ENCODE measurements around the gene SPRR2E. TPM values are rescaled to one million over a fixed set of nuclear protein-coding genes. Genes with fewer than 3 reads are reported as not detected.
"Not testable (repeated sequence)": the region's sequence is repeated elsewhere in the genome, so short reads cannot be mapped to it uniquely, and the experiment has no call there.

The SPRR2E gene
- polyA plus RNA-seq (ENCODE audit: insufficient read length in 10 of 10), result not detected
- long read RNA-seq, donor 1, result 0 reads
- long read RNA-seq, donor 2, result 0 reads
- long read RNA-seq, donor 3, result 0 reads
- long read RNA-seq, donor 4, result 0 reads
- long read RNA-seq, donor 5, result 0 reads
- long read RNA-seq, donor 6, result 0 reads
- long read RNA-seq, donor 7, result 0 reads
- long read RNA-seq, donor 8, result 0 reads
- long read RNA-seq, donor 9, result 0 reads

DNA sequence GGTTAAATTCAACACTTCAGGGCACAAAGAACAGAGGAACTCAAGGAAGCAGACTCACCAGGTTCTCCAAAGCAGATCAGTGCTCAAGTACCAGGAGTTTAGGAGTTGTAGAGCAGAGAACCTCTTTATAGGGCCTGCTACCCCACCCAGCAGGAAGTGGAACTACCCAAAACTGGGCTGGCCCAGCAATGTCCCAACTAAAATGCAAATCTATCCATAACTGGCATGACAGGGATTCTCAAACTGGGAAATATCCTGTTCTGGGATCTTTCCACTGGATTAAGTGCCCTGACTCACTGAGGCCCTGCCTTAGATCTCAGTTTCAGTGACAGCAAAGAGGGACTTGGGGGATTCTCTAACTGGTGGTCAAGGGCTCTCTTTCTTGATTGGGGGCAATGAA lies at the start of gene SPRR2E:
SPRR2E (minus strand) TSS at position 101 of the 400 bp plus-strand sequence. CDS start 775 bp downstream, outside the sequence.
- DNase-seq, result no peak

DNA sequence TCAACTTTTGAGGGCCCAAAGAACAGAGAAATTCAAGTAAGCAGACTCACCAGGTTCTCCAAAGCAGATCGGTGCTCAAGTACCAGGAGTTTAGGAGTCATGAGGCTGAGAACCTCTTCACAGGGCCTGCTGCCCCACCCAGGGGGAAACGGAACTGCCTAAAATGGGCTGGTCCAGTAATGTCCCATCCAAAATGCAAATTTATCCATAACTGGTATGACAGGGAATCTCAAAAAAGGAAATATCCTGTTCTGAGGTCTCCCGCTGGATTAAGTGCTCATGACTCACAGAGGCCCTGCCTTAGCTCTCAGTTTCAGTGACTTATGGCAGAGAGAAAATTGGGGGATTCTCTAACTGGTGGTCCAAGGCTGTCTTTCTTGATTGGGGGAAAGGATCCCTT lies 47.1 kb upstream of the SPRR2E start:
- no peak for DNase-seq

DNA sequence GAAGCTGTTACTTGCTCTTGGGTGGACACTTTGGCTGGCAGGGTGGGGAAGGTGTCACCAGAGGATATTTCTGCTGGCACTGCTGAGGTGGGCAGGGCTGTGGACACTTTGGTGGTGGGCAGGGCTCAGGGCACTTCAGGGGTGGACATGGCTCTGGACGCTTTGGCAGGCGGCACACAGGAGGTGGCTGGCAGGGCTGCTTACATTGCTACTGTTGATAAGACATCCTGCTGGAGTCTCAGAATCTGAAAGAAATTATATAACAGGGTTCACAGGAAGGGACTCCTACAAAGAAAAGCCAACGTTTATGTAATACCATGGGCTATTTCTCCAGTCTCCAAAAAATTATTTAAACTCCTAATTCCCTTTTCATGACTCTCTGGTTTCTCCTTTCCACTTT lies 46.2 kb upstream of the SPRR2E start:
- DNase-seq, result no peak

DNA sequence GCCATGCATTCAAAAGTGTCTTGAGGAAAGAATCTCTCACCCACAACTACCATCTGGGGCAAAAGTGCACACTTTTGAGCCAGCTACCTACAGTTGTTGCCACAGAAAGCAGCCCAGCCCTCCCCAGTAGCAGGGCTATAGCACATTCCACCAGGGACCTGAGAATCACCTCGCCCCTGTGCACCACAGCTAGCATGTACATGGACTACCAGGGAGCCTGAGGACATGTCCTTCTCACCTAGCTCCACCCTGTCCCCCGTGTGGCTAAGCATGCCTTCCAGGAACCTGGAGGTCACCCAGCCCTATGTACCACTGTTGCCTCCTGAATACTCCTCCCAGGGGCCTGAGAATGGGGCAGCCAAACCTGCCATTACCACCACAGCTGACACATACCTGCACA lies 39.4 kb upstream of the SPRR2E start:
- DNase-seq, result no peak

DNA sequence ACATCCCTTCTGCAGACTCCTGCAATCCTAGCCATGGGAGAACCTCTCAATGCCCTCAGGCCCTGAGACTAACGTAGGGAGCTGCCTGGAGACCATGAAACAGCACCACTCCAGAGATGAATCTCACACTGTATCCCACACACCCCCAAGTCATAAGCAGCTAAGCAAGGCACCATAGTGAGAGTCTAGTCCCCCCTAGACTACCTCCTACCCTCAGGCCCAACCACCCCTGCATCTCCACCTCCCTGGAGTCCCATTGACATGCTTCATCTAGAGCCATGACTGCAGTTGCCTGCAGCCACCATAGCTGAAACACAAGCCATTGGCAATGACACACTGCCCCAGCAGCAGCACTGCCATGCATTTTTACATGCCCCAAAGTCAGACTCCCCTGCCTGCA lies 38.9 kb upstream of the SPRR2E start:
- DNase-seq, result no peak

DNA sequence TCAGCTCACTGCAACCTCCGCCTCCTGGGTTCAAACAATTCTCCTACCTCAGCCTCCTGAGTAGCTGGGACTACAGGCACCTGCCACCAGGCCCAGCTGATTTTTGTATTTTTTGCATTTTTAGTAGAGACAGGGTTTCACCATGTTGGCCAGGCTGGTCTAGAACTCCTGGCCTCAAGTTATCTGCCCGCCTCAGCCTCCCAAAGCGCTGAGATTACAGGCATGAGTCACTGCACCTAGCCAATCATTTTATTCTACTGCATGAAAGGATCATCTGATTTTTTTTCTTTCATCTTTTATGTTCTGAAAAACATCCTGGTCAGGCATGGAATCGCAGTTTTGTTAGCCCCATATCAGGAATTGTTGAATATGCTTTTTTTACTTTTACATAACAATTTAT lies 34.4 kb upstream of the SPRR2E start:
- not testable (repeated sequence) for DNase-seq

DNA sequence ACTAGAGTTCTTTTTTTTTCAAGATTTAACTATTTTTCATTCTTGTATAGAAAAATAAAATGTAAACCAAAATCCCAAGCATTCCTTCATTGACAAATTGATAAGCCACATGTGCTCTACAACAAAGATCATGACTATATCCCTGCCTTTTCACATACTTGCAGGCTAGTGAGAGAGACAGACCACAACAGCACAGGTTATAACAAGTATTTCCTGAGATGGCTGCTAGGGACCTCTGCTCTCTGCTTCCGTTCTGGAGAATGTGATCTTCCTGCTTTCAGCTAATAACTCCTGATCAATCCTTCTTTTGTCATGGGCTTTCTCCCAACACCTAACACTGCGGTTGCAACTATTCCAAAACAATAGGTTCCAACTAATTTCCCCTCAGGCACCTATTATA lies 33.0 kb upstream of the SPRR2E start:
- DNase-seq, result no peak

DNA sequence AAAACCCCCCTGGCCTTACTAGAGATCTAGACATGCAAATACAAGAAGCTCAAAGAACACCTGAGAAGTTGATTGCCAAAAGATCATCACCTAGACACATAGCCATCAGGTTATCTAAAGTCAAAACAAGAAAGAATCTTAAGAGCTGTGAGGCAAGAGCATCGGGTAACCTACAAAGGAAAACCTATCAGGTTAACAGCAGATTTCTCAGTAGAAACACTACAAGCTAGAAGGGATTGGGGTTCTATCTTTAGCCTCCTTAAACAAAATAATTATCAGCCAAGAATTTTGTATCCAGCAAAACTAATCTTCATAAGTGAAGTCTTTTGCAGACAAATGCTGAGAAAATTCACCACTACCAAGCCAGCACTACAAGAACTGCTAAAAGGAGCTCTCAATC lies 31.2 kb upstream of the SPRR2E start:
- DNase-seq, result no peak

DNA sequence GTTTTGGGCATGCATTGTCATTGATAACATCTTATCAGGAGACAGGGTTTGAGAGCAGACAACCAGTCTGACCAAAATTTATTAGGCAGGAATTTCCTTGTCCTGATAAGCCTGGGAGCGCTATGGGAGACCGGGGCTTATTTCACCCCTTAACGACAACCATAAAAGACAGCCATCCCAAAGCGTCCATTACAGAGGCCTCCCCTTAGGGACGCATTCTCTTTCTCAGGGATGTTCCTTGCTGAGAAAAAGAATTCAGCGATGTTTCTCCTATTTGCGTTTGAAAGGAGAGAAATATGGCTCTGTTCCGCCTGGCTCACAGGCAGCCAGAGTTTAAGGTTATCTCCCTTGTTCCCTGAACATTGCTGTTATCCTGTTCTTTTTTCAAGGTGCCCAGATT lies 29.5 kb upstream of the SPRR2E start:
- not testable (repeated sequence) for DNase-seq

DNA sequence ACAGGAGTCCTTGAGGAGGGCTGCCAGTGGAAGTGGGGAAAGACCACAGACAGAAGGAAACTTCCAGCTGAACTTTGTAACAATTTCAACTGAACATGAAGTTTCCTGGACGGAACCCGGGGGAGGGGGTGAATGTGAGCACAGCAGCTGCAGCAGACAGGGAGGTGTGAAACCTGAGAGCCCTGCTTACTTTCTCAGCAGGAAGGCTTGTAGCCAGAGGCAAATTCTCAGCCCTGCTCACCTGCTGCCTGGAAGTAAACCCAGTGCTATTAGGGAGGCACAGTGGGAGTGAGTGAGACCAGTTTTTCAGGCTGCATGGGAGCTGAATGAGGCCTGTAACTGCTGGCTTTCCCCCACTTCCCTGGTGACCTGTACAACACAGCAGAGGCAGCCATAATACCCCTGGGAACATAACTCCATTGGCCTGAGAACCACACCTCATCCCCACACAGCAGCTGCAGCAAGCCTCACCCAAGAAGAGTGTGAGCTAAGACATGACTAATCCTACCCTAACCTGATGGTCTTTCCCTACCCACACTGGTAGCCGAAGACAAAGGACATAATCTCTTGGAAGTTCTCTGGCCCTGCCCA lies 28.6 kb upstream of the SPRR2E start:
- DNase-seq, result peak in 1 of 3 donors; percentile 16

DNA sequence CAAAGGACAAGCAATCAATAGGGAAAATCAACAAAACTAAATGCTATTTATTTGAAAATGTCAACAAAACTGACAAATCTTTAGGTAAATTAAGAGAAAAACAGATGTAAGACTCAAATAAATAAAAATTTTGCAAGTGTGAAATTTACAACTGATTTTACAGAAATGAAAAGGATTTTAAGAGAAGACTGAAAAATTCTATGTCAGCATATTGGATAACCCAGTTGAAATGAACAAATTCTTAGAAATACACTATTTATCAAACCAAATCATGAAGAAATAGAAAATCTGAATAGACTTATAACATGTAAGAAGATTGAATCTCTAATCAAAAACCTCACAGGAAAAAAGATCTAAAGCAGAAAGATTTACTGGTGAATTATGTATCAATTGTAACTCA lies 26.6 kb upstream of the SPRR2E start:
- DNase-seq, result no peak

DNA sequence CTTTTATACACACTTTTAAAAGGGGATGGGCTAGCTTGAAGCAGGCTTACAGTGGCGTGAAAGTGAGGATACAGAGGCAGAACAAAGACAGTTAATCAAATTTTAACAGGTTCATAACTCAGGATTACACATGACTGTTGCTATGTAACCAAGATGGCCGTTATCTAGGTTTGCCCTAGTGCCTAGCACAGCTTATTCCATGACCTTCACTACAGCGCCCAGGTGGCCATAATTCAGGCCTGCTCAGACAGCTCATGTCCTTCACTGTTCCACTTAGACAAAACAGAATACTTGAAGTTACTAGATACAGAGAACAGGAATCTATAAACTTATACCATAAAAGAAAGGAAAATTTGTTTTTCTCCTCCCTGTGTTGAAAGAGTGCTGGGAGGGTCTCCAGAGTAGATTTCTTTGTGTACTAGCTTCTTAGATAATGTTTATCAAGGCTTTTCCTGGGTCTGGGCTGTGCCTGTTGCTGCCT lies 25.2 kb upstream of the SPRR2E start:
- no peak for DNase-seq

DNA sequence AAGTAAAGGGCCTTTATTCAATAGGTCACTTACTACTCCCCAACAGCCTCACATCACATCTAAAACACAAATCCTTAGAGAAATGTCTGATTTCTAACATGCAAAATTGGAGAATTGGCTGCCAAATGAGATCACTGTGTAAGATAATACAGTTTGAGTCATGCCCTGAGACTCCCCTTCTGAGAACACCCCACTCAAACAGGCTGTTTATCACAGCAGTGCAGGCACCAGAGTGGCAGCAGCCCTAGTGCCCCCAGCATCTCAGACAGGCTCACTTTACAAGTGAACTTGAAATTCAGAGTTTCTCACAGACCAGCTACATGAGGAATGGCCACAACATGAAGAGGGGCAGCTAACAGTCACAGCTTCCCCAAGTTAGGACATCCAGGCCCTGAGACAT lies 20.9 kb upstream of the SPRR2E start:
- DNase-seq, result not testable (repeated sequence)

DNA sequence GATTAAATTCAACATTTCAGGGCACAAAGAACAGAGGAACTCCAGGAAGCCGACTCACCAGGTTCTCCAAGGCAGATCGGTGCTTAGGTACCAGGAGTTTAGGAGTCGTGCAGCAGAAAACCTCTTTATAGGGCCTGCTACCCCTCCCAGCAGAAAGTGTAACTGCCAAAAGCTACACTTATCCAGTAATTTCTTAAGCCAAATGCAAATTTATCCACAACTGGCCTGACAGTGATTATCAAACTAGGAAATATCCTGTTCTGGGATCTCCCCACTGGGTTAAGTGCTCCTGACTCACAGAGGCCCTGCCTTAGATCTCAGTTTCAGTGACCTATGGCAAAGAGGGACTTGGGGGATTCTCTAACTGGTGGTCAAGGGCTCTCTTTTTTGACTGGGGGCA lies 19.1 kb upstream of the SPRR2E start, which contains the start of gene SPRR2F:
SPRR2F (minus strand) TSS at position 101 of the 400 bp plus-strand sequence. CDS start 783 bp downstream, outside the sequence.
- no peak for DNase-seq

DNA sequence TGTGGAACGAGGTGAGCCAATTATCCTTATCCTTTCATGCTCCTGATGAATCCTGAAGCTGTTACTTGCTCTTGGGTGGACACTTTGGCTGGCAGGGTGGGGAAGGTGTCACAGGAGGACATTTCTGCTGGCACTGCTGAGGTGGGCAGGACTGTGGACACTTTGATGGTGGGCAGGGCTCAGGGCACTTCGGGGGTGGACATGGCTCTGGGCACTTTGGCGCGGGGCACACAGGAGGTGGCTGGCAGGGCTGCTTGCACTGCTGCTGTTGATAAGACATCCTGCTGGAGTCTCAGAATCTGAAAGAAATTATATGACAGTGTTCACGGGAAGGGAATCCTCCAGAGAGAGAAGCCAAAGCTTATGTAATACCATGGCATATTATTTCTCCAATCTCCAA lies 18.1 kb upstream of the SPRR2E start:
- not testable (repeated sequence) for DNase-seq

DNA sequence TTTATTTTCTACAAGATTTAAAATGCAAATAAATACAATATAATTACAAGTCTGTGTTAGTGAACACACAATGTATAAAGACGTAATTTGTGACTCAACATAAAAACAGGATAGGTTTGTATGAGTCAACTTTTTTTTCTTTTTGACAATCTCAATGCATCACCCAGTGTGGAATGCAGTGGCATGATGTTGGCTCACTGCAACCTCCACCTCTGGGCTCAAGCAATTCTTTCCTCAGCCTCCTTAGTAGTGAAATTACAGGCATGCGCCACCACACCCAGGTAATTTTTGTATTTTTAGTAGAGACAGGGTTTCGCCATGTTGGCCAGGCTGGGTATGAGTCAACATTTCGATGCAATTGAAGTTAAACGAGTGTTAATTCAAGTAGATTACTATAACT lies 5.9 kb upstream of the SPRR2E start:
- no peak for DNase-seq

DNA sequence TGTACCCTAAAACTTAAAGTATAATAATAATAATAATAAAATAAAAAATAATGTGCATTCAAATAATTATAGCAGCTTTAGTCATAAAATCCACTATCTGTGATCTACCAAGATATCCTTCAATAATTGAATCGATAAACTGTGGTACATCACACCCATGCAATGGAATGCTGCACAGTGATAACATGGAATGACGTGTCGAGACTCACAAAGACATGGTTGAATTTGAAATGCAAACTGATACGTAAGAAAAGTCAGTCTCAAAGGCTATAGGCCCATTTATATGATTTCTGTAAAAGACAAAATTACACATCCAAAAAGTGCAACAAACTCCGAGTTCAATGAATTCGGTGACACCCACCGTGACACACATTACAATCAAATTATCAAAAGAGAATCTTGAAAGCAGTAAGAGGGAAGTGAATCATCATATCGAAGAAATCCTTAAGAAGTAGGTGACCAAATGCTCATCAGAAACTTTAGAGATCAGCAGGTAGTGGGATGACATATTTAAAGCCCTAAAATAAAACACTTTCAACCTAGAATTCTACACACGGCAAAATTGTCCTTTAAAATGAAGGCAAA lies 5.2 kb upstream of the SPRR2E start:
- no peak for DNase-seq

DNA sequence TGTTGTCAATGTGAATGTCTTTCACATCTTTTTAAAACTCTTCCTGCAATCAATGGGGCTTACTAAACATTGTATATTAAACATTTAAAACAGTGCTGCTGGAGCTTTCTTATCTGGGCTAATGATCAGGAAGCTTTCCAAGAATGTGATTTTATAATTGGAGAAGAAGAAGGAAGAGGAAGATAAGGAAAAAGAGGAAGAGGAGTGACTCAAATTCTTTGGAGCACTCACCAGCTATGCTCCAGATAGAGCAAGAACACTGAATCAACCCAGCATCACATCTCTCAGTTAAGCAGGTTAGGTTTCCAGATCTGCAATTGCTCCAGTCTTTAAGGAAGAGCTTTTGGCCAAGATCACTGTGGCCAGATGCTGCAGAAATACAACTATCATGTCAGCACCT lies 1.4 kb upstream of the SPRR2E start:
- no peak for DNase-seq

DNA sequence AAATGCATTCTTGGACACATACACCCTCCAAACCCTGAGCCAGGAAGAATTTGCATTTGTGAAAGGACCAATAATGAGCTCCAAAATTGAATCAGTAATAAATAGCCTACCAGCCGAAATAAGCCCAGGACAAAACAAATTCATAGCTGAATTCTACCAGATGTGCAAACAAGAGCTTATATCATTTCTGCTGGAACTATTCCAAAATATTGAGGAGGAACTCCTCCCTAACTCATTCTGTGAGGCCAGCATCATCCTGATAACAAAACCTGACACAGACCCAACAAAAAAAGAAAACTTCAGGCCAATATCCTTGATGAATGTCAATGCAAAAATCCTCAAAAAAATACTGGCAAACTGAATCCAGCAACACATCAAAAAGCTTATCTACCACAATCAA lies 6.7 kb downstream of the SPRR2E start:
- peak; percentile 3 to 33 (median 8) for DNase-seq

DNA sequence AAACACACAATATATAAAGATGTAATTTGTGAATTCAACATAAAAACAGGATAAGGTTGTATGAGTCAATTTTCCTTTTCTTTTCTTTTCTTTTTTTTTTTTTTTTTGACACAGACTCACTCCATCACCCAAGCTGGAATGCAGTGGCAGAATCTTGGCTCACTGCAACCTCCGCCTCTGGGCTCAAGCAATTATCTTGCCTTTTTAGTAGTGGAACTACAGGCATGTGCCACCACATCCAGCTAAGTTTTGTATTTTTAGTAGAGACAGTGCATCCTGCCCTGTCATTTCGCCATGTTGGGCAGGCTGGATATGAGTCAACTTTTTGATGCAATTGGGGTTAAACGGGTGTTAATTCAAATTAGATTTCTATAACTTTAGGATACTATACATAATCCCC lies 12.6 kb downstream of the SPRR2E start:
- no peak for DNase-seq

DNA sequence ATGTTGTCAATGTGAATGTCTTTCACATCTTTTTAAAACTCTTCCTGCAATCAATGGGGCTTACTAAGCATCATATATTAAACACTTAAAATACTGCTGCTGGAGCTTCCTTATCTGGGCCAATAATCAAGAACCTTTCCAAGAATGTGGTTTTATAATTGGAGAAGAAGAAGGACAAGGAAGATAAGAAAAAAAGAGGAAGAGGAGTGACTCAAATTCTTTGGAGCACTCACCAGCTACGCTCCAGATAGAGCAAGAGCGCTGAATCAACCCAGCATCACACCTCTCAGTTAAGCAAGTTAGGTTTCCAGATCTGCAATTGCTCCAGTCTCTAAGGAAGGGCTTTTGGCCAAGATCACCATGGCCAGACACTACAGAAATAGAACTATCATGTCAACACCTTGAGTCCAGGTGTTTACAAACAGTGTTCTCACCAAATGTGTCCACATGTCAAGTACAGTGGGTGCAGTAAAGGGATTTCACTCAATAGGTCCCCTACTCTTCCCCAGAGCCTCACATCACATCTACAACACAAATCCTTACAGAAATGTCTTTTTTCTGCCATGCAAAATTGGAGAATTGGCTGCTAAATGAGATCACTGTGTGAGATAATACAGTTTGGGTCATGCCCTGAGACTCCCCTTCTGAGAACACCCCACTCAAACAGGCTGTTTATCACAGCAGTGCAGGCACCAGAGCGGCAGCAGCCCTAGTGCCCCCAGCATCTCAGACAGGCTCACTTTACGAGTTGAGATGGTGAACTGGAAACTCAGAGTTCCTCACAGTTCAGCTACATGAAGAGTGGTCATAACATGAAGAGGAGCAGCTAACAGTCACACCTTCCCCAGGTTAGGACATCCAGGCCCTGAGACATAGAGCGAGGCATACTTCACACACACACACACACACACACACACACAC lies 21.3 kb downstream of the SPRR2E start:
- DNase-seq, result no peak

DNA sequence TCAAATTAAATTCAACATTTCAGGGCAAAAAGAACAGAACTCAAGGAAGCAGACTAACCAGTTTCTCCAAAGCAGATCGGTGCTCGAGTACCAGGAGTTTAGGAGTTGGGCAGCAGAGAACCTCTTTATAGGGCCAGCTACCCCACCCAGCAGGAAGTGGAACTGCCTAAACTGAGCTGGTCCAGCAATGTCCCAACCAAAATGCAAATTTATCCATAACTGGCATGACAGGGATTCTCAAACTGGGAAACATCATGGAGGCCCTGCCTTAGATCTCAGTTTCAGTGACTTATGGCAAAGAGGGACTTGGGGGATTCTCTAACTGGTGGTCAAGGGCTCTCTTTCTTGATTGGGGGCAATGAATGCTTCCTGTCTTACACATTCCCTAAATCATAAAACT lies 22.8 kb downstream of the SPRR2E start, which contains the start of gene SPRR2B:
SPRR2B (minus strand) TSS at position 101 of the 400 bp plus-strand sequence. CDS start 772 bp downstream, outside the sequence.
- no peak for DNase-seq

Measured in muscle of back (tissue), 13 donors.